Prostate gland (tissue), 2 donors: Measurements from ENCODE around the gene ELK4.

Source experiments
- CTCF ChIP-seq, 4 experiments: fragments of 200-600 bp in 2 of 4; fragments of 450-650 bp in 2 of 4; sonication (generic) in 2 of 4; IDR thresholded peaks; 1 replicate in 3 of 4; 2 replicates in 1 of 4; pipeline ENCODE4 v1.5.1; 2016 to 2019; ENCODE audit warnings: antibody characterized with exemption in 4 of 4, mild to moderate bottlenecking in 2 of 4, moderate library complexity in 2 of 4
- POLR2A ChIP-seq: fragments of 450-650 bp; IDR thresholded peaks from one replicate; pipeline ENCODE4 v1.6.1; 2016; ENCODE audit warnings: antibody characterized with exemption, mild to moderate bottlenecking

DNA sequence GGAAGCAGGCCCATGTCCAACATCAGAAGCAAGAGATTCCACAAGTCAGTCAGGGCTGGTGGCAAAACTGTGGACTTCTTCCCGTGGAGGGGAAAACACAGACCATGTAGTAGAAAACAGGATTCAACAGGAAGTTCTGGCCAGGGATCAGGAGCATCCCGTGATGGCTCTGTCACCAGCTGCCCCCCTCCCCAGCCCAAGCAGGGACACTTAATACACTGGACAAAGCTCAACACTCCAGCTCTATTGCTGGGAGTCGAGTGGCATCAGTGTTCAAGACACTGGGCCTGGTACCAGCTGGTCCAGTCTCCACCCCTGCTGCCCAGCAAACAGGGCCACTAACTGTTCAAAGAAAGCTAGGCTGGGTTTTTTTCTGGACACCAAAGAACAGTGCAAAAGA is 44.8 kb upstream of the ELK4 start:
- no peak for TF ChIP-seq CTCF (IDR thresholded peaks at IDR 0.05)
- TF ChIP-seq POLR2A, result no peak
